GM10266 (cell line): ENCODE measurements around the gene CLSTN2.

Source experiments
- DNase-seq: peaks from one replicate; pipeline ENCODE4 v3.0.0; 2012; ENCODE audit errors: extremely low spot score
- CTCF ChIP-seq: IDR thresholded peaks from 2 replicates; pipeline ENCODE4 v1.5.1; 2012; ENCODE audit warnings: mild to moderate bottlenecking, low read depth; ENCODE audit not compliant: control insufficient read depth, insufficient read depth; ENCODE audit errors: missing control alignments

Gene CLSTN2

GRCh38 chr3:139933766-139934165 lies 1.2 kb upstream of the CLSTN2 start:
- no peak for DNase-seq
- no peak for TF ChIP-seq CTCF

- TF ChIP-seq CTCF: peak; percentile 15
- peak; percentile 40 for DNase-seq
Observed at GRCh38 chr3:139934613-139935015, 371 bp upstream of the CLSTN2 start.

- no peak for TF ChIP-seq CTCF
- DNase-seq: peak; percentile 26
Observed at GRCh38 chr3:139935866-139936817, 1.2 kb downstream of the CLSTN2 start.

GRCh38 chr3:139937674-139938279 lies 2.8 kb downstream of the CLSTN2 start:
- peak; percentile 47 for TF ChIP-seq CTCF
- peak; percentile 60 for DNase-seq

- TF ChIP-seq CTCF: no peak
- no peak for DNase-seq
Observed at GRCh38 chr3:139939681-139940190, 4.8 kb downstream of the CLSTN2 start.

- no peak for DNase-seq
- no peak for TF ChIP-seq CTCF
Observed at GRCh38 chr3:139940622-139941021, 5.6 kb downstream of the CLSTN2 start.
